ENCODE data around the gene MAPRE3.

MAPRE3 gene

DNA sequence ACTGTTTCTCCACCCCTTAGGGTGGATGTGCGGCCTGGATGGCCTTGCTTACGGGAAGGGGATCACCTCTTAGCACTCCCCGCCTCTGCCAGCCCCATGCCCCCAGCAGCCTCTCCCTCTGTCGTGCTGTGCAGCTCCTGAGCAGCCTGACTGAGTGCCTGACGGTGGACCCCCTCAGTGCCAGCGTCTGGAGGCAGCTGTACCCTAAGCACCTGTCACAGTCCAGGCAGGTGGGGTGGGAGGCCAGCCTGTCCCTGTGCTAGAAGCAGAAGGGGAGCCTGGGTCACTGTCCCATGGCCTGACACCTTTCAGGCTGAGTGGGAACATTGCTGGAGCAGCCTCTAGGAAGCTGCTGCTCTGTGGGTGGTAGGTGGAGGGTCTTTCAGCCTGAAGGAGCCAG, 67.6 kb downstream of the MAPRE3 start:
- TF ChIP-seq, protein P1, sequence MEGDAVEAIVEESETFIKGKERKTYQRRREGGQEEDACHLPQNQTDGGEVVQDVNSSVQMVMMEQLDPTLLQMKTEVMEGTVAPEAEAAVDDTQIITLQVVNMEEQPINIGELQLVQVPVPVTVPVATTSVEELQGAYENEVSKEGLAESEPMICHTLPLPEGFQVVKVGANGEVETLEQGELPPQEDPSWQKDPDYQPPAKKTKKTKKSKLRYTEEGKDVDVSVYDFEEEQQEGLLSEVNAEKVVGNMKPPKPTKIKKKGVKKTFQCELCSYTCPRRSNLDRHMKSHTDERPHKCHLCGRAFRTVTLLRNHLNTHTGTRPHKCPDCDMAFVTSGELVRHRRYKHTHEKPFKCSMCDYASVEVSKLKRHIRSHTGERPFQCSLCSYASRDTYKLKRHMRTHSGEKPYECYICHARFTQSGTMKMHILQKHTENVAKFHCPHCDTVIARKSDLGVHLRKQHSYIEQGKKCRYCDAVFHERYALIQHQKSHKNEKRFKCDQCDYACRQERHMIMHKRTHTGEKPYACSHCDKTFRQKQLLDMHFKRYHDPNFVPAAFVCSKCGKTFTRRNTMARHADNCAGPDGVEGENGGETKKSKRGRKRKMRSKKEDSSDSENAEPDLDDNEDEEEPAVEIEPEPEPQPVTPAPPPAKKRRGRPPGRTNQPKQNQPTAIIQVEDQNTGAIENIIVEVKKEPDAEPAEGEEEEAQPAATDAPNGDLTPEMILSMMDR (conservative IDR thresholded peaks at IDR 0.05; ENCODE audit: low read depth, low read length) = no peak
- H3K4me3 ChIP-seq (ENCODE audit: low read depth, low read length) = no peak overlapping the region
- DNase-seq (ENCODE audit: low read depth) = no peak

DNA sequence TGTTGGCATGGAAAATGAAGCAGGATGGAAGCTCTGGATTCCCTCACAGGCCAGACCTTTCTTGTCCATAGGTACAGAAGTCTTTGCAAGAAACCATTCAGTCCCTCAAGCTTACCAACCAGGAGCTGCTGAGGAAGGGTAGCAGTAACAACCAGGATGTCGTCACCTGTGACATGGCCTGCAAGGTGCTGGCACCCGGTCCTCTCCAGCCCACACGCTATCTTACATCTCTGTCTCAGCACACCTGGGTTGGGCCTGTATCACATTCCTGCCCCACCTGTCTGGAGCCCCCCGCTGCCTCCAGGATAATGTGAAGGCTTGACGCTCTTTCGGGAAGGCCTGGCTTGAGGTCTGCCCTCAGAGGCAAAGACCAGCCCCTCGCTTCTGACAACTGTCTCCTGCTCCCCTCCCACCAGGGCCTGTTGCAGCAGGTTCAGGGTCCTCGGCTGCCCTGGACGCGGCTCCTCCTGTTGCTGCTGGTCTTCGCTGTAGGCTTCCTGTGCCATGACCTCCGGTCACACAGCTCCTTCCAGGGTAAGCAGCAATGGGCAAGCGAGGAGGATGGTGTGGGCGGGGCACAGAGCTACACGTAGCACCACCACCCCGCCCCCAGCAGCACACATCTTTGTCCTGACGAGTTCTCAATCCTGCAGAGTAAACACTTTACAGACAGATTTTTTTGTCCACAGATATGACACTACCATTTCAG, 68.3 kb downstream of the MAPRE3 start:
- H3K4me3 ChIP-seq (ENCODE audit: low read depth, low read length) = no peak overlapping the region
- TF ChIP-seq, protein P1 (conservative IDR thresholded peaks at IDR 0.05; ENCODE audit: low read depth, low read length) = no peak
- DNase-seq (ENCODE audit: low read depth) = no peak

DNA sequence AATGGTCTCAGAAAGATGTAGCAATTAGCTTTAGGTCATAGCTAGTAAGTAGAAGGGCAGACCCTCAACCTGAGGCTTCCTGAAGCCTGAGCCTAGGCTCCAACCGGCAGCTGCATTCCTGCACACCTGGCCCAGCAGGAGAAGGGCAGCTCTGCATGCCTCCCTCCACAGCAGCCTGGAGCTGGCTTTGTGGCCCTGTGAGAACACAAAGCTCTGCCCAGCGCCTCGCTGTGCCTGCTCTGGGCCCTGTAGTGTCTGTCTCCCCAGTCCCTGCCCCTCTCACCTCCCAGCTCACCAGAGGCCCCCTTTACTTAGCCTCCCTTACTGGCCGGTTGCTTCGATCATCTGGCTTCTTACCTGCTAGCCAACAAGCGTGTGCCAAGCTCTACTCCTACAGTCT, 69.0 kb downstream of the MAPRE3 start:
- DNase-seq (ENCODE audit: low read depth) = no peak
- H3K4me3 ChIP-seq (ENCODE audit: low read depth, low read length) = no peak overlapping the region
- TF ChIP-seq, protein P1 (conservative IDR thresholded peaks at IDR 0.05; ENCODE audit: low read depth, low read length) = no peak

DNA sequence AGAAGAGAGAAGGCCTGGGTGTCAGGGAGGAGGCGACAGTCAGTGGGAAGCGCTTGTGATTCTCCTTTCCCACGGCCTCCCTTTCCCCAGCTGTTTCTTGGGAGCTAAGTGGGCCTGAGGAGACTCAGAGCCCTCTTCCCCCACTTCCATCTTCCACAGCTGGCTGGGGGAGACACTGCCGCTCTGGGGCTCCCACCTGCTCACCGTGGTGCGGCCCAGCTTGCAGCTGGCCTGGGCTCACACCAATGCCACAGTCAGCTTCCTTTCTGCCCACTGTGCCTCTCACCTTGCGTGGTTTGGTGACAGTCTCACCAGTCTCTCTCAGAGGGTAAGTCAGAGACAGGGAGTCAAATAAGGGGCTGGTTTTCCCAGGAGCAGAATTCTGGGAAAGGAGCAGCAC, 69.4 kb downstream of the MAPRE3 start:
- H3K4me3 ChIP-seq (ENCODE audit: low read depth, low read length) = no peak overlapping the region
- DNase-seq (ENCODE audit: low read depth) = no peak
- TF ChIP-seq, protein P1 (conservative IDR thresholded peaks at IDR 0.05; ENCODE audit: low read depth, low read length) = no peak

DNA sequence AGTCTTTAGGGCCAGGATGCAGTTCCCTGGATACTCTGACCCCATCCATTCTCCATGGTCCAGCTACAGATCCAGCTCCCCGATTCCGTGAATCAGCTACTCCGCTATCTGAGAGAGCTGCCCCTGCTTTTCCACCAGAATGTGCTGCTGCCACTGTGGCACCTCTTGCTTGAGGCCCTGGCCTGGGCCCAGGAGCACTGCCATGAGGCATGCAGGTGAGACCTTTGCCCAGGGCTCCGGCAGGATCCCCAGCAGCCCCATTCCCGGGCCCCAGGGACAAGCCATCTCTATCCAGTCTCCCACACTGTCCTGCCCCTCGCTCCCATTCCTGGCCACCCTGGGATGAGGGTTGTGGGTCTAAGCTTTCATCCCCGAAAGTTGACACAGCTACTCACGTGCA, 69.8 kb downstream of the MAPRE3 start:
- no peak overlapping the region for H3K4me3 ChIP-seq (ENCODE audit: low read depth, low read length)
- TF ChIP-seq, protein P1 (conservative IDR thresholded peaks at IDR 0.05; ENCODE audit: low read depth, low read length) = no peak
- no peak for DNase-seq (ENCODE audit: low read depth)

DNA sequence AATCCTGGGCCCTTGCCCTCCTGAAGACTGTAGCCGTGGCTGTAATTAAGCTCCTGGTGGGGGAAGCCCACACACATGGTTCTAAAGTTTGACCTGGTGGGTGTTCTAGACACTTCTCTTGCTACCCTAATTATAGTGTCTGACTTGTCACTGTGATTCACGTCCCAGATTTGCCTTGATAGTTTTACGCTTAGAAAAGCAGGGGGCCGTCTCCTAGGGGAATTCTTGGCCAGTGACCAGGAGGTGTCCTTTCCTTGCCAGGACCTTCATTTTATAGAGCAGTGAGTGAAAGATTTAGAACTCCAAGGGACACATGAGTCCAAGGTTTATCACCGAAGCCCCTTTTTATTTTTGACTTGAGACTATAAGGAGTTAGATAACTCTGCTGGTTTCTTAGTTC, 71.3 kb downstream of the MAPRE3 start:
- H3K4me3 ChIP-seq (ENCODE audit: low read depth, low read length) = no peak overlapping the region
- DNase-seq (ENCODE audit: low read depth) = no peak
- TF ChIP-seq, protein P1 (conservative IDR thresholded peaks at IDR 0.05; ENCODE audit: low read depth, low read length) = no peak

DNA sequence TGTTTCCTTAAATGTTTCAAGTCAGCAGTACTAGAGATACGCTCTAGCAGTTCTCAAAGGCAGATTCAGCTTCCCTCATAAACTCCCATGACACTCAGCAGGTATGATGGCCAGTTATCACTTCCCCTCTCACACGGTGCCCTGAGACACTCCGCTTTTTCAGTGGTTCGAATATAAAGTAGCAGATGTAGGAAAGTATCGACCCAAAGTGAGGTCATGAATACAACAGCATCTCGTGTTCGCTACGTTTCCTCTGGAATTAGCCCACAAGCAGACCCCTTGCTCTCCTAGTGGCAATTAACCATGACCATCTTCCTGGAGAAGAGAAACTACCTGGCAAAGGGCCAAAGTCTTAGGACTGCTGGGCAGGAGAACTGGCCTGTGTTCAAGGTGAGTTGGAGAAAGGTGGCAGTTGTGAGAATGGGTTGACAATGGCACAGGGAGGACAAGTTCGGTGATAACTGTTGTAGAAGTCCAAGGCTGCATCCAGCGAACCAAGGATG, 71.8 kb downstream of the MAPRE3 start:
- TF ChIP-seq, protein P1 (conservative IDR thresholded peaks at IDR 0.05; ENCODE audit: low read depth, low read length) = no peak
- no peak for DNase-seq (ENCODE audit: low read depth)
- H3K4me3 ChIP-seq (ENCODE audit: low read depth, low read length) = no peak overlapping the region
